C1 segment of cervical spinal cord (tissue), 14 donors: Measurements from ENCODE around the gene DZANK1.
"Not testable (repeated sequence)": the region's sequence is repeated elsewhere in the genome, so short reads cannot be mapped to it uniquely, and the experiment has no call there.

ENCODE experiments used
- DNase-seq, 14 donors: peaks; one replicate each; lab custom pipeline; 2025; lab: John Stamatoyannopoulos, UW

DZANK1 gene

DNA sequence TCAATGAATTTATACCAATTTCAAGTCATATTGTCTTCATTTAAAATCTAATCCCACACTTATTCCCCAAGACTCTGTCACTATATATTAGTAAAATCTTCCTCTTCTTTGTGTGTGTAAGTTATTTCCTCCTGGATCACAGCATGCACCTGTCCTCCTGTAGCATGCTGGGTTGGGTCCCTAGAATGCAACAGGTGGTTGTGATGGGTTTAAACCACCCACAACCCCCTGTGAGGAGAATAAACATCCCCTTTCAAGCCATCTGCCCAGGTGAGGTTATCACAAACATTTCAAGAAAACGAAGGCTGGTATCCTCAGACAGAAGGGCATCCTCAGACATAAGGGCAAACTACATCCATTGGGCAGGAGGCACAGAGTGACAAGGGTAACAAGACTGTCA lies 26.4 kb downstream of the DZANK1 start:
- no peak for DNase-seq

DNA sequence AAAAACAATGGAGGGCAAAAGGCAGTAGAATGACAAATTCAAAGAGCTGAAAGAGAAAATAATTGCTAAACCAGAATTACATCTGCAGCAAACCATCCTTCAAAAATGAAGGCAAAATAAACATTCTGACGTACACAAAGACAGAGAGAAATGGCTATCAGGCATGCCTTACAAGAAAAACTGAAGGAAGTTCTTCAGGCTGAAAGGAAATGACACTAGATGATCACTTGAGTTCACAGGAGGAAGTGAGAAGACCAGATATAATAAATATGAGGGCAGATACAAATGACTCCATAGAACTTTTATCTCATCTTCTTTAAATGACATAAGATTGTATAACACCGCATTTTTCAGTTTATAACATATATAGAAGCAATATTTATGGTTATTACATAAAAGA lies 30.0 kb downstream of the DZANK1 start:
- DNase-seq: no peak

DNA sequence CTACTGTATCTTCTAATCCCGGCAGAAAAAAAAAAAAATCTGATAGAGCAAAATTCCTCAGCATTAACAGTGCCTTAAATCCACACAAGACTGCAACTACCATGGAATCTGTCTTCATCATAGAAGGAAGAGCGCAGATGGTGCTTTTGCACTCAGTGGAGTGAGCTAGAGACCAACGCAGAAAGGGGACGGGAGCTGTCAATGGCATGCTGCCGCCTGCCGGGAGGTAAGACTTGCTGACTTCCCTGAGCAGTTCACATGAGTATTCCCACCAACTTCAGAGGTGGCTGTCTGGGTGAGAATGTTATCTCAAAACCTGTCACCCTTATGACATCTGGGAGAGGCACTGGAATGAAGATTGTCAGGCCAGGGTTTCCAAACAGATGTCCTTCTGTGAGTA lies 35.6 kb downstream of the DZANK1 start:
- no peak for DNase-seq

DNA sequence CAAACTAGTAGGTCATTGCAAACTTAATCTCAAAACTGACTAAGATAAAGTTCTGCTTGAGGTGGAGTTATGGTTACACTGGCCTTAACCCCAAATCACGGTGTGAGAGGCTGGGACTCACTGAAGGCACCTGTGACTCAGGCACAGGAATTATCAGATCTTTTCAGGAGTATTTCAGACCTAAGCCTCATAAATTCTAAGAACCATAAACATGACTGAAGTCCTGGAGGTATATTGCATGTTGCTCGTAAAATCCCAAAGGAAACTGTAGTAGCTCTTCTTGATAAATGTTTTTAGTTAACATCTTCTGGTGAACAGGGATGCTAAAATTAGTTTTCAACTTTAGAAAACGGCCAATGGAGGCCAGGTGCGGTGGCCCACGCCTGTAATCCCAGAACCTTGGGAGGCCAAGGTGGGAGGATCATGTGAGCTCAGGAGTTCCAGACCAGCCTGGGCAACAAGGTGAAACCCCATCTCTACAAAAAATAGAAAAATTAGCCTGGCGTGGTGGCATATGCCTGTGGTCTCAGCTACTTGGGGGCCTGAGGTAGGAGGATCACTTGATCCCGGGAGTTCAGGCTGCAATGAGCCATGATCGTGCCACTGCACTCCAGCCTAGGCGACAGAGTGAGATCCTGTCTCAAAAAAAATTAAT lies 36.5 kb downstream of the DZANK1 start:
- no peak for DNase-seq

DNA sequence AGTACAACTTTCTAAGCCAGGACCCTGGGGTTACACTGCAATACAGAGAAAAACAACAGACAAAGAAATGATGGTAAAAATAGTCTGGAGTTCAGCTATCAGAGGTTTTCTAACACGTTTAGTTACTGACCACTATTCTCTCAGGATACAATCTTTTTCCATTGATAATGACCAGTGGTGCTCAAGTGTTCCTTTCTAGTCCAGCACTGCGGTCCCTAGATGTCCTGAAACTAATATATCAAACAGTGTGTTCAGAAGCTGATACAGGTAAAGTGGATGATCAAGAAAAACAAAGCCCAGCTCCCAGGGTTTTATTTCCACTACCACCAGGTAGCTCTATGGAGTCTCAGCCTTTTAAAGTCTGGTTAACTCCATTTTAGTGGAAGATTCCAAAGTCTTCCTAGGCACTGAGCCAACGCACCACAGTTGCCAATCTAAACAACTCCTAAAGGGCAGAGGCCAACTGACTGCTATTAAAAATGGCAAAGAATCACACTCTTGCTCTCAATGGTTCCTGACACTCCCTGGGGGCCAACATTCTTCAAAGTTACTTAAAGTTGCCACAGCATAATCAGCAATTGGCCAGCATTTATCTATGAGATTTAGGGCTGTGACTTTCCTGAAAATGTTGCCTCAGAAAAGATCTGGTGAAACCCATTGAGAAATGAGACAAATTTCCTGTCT lies 38.2 kb downstream of the DZANK1 start:
- no peak for DNase-seq

DNA sequence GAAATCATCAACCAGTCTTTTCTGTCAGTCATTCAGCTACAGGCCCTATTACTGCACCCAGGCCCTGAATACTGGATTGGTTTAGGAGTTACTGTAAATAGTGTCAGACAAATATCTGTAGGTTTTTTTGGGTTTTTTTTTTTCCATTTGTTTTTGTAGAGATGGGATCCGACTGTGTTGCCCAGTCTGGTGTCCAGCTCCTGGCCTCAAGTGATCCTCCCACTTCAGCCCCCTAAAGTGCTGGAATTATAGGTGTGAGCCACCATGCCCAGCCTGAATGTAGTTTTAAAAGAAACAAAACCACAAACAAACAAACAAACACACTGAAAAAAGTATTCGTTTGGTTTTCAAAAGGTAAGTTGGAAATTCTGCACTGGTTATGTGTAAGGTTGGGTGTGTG lies 39.6 kb downstream of the DZANK1 start:
- no peak for DNase-seq

DNA sequence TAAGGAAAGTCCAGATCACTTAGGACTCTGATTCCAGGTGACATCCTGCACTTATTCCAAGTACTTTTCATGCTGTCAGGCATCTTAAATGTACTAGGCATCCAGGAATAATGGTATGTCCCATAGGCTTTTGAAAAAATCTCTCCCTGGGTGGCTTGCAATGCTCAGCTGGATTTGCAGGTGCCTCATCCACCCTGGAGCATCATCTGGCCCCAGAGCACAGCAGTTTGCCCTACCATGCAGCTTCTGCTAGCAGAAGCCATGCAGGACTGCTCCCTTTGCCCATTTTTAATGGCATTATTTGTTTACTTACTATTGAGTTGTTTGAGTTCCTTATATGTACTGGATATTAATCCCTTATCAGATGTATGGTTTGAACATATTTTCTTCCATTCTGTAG lies 45.2 kb downstream of the DZANK1 start:
- no peak for DNase-seq

DNA sequence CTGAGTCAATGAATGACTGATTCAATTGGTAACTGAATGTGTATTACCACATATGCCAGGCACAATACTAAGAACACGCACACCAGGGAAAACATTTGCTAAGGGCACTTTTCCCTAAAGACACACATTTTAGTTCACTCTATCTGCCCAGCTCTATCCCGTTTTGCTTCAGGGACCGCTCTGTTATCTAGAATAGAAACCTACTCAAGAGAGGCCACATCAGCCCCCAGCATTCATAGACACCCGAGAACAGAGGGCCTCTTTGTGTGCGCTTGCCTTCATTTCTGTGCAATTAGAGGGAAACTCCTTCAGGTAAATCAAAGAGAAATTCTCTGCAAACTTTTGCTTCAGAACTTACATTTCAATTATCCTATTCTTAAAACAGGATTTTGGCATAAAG lies 50.3 kb downstream of the DZANK1 start:
- no peak for DNase-seq

DNA sequence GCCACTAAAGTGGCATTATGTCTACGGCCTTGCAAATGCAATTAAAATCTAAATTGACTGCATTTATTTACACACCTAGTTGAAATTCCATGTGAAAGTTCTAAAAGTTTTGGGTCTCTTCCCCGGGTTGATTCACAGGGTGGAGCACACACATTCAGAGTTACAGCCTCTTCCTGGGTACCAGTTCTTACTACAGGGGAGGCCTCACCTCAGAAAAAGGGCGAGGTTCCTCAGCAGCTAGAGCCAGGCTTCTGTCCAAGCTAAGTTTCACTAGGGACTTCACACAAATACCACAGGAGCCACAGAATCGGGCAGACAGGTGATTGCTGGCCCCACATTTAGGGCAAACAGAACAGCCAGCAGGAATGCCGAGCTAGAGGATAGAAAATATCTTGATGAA lies 52.7 kb downstream of the DZANK1 start:
- DNase-seq: no peak

DNA sequence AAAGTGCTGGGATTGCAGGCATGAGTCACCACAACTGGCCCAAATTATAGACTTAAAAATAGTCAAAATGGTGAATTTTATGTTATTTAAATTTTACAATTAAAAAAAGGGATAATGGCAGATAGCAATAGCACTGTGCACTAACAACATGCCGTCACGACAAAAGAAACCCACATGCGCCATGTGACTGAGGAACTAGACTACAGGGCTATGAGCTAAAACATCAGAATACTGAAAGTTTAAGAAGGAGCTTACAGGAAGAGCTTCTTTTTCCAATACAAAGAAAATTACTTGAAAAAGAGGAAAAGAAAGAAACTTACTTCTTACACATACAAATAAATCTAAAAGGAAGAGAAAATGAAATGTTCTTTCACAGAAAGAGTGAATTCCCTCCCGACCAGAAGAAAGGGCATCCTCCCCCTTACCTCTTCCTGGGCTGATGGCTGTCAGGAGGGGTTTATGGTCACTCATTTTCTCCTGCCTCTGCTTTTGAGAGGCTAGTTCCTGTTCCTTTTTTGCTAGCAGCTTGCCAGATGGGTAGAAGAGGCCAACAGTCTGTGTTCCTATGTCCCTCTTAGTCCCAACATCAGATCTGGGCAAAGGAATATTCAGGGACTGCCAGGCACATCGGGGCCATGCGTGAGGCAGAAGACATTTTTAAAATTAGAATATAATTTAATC lies 54.5 kb downstream of the DZANK1 start:
- DNase-seq: peak in 1 of 14 donors; percentile 6

DNA sequence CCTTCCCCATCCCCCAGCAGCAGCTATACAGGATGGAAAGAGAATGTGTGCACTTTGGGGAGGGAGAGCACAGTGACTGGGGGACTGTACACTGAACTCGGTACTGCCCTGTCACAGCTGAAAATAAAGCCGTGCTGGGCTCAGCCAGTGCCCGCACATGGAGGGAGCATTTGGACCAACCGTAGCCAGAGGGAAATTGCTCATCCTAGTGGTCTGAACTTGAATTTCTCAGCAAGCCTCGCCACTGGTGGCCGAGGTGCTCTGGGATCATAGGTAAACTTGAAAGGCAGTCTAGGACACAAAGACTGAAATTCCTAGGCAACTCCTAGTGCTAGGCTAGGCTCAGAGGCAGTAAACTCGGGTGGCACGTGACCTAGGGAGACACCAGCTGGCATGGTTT lies 61.0 kb downstream of the DZANK1 start:
- DNase-seq: no peak

DNA sequence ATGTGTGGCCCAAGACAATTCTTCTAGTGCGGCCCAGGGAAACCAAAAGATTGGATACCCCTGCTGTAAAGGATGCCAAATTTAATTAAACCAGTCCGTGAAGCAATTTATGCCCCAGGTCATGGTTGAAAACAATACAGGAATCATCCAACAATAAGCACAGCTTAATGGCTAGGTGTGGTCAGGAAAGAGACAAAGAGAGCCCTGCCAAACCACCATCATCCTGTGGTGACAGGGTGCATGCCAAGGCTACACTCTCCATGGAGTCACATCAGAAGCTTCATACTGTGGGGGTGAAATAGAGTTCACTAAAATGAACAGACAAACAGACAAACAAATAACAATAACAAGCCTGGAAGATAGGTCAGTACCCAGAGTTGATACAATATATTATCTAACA lies 62.7 kb downstream of the DZANK1 start:
- DNase-seq: no peak

DNA sequence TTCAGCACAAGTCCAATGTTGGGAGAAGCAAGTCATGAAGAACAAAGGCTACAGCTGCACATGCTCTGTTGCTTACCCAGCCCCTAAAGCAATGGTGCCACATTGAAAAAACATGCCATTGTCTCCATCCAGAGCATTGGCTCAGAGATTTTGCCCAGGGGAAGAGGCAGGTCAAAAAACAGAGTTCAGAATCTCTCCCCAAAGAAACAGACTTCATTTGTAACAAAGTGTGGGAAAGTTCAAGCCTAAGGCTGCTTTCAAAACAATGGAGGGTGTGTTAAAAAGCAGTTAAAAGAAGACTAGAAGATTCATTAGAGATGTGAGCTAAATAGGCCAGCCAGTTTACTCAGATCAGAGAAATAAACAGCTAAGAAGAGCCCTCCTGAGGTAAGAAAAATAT lies 63.6 kb downstream of the DZANK1 start:
- no peak for DNase-seq

DNA sequence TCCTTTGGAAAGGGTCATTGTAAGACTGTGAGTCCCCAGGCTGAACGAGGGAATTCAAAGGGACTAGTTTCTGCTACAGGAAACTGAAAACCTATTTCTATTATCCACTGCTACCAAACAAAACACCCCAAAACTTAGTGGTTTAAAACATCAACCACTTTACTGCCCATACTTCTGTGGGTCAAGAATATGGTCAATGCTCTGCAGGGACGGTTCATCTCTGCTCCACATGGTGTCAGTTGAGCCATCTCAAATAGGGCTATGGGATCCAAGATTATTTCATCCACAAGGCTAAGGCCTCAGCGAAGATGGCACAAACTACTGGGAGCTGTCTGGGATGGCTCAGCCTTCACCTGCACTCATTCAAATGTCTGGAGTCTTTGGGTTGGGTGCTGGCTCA lies 65.5 kb downstream of the DZANK1 start:
- DNase-seq: no peak

DNA sequence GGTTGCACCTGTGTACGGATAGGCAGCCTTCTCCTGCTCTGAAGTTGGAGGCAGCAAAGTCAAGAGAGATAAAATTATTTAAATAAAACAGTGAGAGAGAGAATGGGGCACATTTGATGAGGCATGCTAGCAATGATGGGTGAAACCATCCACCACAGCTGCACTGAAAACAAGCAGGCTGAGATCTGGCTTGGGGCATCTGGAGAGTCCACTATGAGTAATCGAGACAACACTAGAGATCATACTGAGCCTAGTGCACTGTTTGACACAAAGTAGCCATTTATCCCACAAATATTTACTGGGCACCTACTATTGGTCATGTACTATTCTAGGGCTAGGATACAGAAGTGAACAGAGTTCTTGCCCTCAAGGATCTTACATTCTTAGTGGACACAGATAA lies 66.4 kb downstream of the DZANK1 start:
- no peak for DNase-seq

DNA sequence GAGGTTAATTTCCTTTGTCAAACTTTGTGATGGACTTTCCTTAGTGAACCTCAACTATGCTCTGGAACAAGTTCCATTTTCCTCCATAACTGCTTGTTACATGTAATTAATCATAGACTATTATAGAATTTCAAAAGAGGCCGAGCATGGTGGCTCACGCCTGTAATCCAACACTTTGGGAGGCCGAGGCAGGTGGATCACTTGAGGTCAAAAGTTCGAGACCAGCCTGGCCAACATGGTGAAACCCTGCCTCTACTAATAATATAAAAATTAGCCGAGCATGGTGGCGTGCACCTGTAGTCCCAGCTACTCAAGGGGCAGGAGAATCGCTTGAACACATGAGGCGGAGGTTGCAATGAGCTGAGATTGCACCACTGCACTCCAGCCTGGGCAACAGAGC lies 68.1 kb downstream of the DZANK1 start:
- DNase-seq: not testable (repeated sequence)

DNA sequence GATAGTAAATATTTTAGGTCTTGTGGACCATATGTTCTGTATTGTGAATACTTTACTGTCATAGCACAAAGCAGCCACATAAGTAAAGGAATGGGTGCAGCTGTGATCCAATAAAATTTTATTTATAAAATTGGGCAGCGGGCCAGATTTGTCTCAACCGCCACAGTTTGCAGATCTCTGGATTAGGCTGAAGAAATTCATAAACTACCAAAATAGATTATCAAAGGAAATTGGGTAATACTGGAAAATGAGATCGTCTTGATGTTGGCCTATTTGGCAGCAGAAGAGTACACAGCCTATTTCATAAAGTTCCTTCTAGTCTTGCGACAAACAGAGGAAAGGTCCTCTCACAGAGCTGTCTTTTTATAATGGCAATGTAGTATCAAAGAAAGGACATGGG lies 69.8 kb downstream of the DZANK1 start:
- DNase-seq: no peak

DNA sequence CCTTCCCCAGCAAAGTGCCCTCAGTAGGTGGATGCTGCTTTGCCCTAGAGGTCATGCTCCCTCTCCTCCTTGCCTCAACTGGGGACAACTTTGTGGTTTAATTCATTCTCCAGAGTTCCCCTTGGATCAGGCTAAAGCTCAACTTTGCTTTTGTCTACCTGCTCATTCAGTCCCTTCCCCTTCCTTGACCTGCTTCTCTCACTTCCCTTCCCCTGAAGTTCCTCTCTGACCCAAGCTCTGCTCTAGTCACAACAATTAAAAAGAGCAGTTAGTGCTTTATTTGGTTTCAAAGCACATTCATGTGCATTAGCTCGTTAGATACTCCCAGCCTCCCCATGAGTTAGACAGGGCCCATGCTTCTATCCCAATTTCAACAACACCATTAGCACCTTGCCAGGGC lies 71.3 kb downstream of the DZANK1 start:
- no peak for DNase-seq

DNA sequence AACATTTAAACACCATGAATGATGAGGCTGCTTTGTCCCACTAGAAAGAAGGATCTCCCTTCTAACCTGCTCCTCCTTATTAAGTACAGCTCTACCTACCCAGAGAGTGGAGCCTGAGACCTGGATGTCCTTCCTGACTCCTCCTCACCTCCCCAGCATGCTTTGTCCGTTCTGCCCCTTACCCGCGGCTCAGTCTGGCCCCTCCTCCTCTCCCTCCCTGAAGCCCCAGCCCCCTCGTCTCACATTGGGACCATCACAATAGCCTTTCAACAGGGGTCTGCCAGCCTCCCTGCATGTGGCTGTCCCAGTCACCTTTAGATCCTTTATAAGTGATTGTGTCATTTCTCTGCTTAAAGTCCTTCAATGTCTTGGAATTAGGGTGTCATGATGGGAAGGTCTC lies 72.5 kb downstream of the DZANK1 start:
- no peak for DNase-seq

DNA sequence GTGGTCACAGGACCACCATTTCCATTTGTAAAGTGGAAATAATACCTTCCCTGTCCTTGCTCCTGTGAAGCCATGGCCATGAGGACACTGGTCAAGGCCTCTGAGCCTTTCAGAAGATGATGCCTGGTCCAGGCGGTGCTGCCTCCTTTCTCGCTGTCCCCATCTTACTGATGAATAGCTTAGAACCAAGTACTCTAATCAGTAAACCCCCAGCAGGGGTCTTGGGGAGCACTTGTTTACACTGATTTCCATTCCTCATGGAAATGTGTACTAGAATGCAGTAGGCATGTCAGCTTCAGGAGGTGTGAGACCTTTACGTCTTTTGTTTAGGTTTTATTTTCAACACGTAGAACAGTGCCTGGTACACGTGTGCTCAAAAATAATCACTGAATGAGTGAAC lies 75.1 kb downstream of the DZANK1 start:
- DNase-seq: no peak

DNA sequence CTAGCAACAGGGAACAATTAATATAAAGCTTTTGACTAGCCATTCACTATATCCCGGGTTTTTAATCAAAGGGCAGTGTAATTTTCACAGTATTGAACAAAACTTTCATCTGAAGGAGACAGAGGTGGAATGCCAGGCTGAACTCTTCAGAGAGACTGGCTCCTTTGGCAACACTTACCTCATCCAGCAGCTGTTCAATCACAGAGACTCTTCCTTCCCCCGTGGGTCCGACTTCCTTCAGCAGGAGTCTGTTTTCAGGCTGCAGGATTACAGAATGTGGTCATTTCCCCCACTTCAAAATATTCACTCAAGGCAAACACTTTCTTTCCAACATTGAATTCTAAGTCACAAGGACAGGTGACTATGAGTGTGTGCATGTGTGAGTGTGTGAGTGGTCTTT lies 76.6 kb downstream of the DZANK1 start:
- no peak for DNase-seq

DNA sequence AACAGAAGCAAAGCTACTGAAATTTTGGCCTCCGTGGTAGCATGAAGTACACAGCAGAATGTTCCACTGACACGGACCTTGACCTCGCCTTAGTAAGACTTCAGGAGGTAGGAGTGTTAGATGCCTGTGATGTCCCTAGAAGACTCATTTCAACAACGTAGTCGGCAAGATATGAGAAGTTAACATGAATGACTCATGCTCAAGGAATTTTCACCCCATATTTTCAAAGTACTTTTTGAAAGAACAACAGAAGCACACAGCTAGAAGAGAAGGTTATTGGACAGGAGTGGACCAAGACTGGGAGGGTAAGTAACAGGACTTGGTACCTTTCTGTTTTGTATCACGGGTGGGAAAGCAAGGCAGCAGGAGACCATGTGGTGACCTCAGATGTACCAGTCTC lies 78.0 kb downstream of the DZANK1 start:
- no peak for DNase-seq

DNA sequence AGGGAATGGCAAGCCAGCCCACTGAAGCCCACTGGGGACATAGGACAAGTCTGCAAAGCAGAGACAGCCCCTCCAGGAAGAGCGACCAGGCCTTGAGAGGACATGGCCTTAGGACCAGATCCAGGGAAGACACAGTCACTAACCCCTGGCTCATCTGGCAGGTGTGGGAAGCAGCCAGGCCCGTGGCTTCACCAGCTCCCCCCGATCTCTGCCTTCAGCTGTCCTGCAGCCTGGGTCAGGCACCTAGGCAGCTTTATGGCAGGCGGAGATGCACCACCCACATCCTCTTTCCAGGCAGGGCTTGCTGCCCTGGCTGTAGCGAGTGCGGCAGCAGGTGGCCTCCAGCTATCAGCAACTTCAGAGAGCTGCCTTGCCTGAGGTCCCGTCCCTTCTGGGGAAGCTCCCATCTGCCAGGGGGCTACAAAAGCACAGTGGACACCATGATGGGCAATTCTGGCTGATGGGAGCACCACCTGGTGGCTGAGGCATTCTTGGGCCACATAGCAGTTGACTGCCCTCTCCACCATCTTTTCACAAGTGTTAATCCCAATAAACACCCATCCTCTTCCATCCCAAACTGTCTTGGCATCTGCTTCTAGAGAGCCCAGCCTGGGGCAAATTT lies 85.8 kb downstream of the DZANK1 start:
- DNase-seq: no peak
